ENCODE measurements around the gene SMIM22. TPM values are rescaled to one million over a fixed set of nuclear protein-coding genes. Genes with fewer than 3 reads are reported as not detected.

SMIM22 gene
- not detected in 2 replicates for total RNA-seq

GRCh38 chr16:4795181-4795827 lies at the start of gene SMIM22:
Gene SMIM22, plus strand, starts transcription at chr16:4795369. Its CDS starts 366 bp downstream, at chr16:4795735.
- Mint-ChIP-seq H3K4me3 (ENCODE audit: low read depth) (no peak within 1 kb of the TSS), H3K36me3 (ENCODE audit: low read depth) (no peaks in the 10 kb centered on the region), H3K4me1 (ENCODE audit: low read depth) (peaks cover 6% of the 10 kb centered on the region), H3K9me3 (no peaks in the 10 kb centered on the region), H3K27ac (no peak within 1 kb of the TSS), H3K27me3 (ENCODE audit: low read depth) (no peaks in the 10 kb centered on the region)
- DNase-seq (ENCODE audit: low spot score) = no peak
- intact Hi-C loops (cut with micrococcal nuclease) = no loop called here

- Mint-ChIP-seq H3K27me3 (ENCODE audit: low read depth) (no peaks in the 10 kb centered on the region), H3K4me3 (ENCODE audit: low read depth) (no peak overlapping the region), H3K4me1 (ENCODE audit: low read depth) (peaks cover 11% of the 10 kb centered on the region), H3K9me3 (no peaks in the 10 kb centered on the region), H3K27ac (no peak overlapping the region), H3K36me3 (ENCODE audit: low read depth) (peaks cover 6% of the 10 kb centered on the region)
- intact Hi-C loops (cut with micrococcal nuclease) = no loop called here
- DNase-seq (ENCODE audit: low spot score) = no peak
These were observed 49.0 kb upstream of the SMIM22 start for GRCh38 chr16:4746215-4746614.

DNA sequence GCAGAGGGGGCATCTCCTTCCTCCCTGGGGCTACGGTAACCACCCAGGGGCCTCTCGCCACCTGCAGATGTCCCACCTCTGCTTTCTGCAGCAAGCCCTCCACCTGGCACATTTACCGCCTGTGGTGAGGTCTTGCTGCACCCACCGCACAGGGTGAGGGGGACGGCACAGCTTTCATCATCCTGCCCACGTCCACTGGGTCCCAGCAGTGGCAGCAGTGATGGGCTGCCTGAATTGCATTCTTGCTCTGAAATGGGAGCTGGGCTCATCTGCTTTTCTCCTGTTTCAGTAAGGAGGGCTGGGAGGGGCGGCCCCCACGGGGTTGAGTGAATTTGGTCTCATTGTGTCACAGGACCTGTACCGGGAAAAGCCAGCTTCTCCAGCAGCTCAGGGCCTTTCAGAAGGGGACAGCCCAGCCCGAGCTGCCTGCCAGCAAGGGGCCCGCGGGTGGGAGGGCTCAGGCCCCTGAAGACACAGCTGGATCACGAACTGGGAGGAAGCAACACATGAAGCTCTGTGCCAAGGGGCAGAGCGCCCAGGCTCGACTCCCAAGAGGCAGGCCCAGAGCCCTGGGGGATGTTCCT lies 48.1 kb upstream of the SMIM22 start:
- DNase-seq (ENCODE audit: low spot score) = no peak
- H3K27me3 Mint-ChIP-seq (ENCODE audit: low read depth) = no peaks in the 10 kb centered on the region
- no peaks in the 10 kb centered on the region for H3K9me3 Mint-ChIP-seq
- no peak overlapping the region for H3K4me3 Mint-ChIP-seq (ENCODE audit: low read depth)
- intact Hi-C loops (cut with micrococcal nuclease) = no loop called here
- peaks cover 11% of the 10 kb centered on the region for H3K4me1 Mint-ChIP-seq (ENCODE audit: low read depth)
- H3K36me3 Mint-ChIP-seq (ENCODE audit: low read depth) = peaks cover 11% of the 10 kb centered on the region
- no peak overlapping the region for H3K27ac Mint-ChIP-seq

GRCh38 chr16:4747906-4748681 lies 47.1 kb upstream of the SMIM22 start:
- Mint-ChIP-seq H3K27me3 (ENCODE audit: low read depth) (no peaks in the 10 kb centered on the region), H3K27ac (no peak overlapping the region), H3K9me3 (no peaks in the 10 kb centered on the region), H3K36me3 (ENCODE audit: low read depth) (peaks cover 12% of the 10 kb centered on the region), H3K4me3 (ENCODE audit: low read depth) (no peak overlapping the region), H3K4me1 (ENCODE audit: low read depth) (peaks cover 11% of the 10 kb centered on the region)
- DNase-seq (ENCODE audit: low spot score) = no peak
- intact Hi-C loops (cut with micrococcal nuclease) = no loop called here

DNA sequence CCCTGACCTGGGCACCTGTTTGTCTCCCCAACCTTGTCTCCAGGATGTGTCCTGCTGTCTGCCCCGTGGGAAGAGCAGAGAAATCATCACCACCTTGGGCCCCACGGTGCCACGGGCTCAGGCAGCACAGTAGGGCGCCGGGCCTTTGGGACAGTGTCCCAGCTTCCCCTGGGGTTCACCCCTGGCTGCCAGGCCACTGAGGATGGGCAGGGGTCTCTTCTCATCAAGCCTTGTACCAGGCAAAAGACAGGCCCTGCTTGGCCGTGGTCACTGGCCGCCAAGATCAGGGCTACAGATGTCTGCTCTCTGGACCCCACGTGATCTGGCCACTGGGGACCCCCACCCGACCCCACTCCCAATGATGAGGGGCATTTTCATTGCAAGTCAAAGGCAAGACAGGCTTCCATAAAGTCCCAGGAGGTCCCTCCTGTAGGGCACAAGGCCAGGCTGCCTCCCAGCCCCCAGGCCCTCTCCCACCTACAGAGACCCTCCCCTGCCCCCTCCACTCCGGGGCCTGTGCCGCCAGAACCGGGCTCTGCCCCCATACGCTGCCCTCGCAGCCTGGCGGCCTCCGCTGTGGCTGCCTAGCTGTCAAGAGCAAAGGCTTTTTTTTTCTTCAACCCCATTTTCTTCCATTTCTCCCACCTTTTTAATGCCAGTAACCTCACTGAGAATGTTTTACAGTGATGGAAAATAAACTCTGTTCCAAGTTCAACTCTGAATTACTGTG lies 46.3 kb upstream of the SMIM22 start:
- no peak overlapping the region for H3K27ac Mint-ChIP-seq
- no peak for DNase-seq (ENCODE audit: low spot score)
- H3K4me3 Mint-ChIP-seq (ENCODE audit: low read depth) = no peak overlapping the region
- H3K9me3 Mint-ChIP-seq = no peaks in the 10 kb centered on the region
- intact Hi-C loops (cut with micrococcal nuclease) = no loop called here
- peaks cover 5% of the 10 kb centered on the region for H3K4me1 Mint-ChIP-seq (ENCODE audit: low read depth)
- peaks cover 18% of the 10 kb centered on the region for H3K36me3 Mint-ChIP-seq (ENCODE audit: low read depth)
- no peaks in the 10 kb centered on the region for H3K27me3 Mint-ChIP-seq (ENCODE audit: low read depth)

DNA sequence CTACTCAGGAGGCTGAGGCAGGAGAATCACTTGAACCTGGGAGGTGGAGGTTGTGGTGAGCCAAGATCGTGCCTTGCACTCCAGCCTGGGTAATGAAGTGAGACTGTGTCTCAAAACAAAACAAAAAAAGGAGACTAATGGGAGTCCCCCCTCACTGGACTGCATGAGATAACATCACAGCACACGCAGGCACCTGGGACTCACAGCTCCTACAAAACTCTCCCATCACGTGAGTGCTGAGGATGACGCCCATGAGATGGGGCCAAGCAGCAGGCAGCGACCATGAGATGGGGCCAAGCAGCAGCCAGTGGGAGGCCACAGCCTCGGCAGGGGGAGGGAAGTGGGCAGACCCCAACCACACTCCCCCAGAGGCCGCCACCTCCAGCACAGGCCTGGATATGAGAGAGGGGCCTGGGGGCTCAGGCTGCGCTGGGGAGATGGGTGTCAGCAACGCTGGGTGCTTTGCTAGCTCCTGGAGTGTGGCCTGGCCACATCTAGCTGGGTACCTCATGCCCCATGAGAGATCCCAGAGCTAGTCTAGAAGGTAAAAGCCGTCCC lies 45.4 kb upstream of the SMIM22 start:
- H3K36me3 Mint-ChIP-seq (ENCODE audit: low read depth) = peaks cover 22% of the 10 kb centered on the region
- no peaks in the 10 kb centered on the region for H3K27me3 Mint-ChIP-seq (ENCODE audit: low read depth)
- H3K4me1 Mint-ChIP-seq (ENCODE audit: low read depth) = peaks cover 5% of the 10 kb centered on the region
- no peak overlapping the region for H3K27ac Mint-ChIP-seq
- DNase-seq (ENCODE audit: low spot score) = no peak
- H3K4me3 Mint-ChIP-seq (ENCODE audit: low read depth) = no peak overlapping the region
- intact Hi-C loops (cut with micrococcal nuclease) = no loop called here
- no peaks in the 10 kb centered on the region for H3K9me3 Mint-ChIP-seq

DNA sequence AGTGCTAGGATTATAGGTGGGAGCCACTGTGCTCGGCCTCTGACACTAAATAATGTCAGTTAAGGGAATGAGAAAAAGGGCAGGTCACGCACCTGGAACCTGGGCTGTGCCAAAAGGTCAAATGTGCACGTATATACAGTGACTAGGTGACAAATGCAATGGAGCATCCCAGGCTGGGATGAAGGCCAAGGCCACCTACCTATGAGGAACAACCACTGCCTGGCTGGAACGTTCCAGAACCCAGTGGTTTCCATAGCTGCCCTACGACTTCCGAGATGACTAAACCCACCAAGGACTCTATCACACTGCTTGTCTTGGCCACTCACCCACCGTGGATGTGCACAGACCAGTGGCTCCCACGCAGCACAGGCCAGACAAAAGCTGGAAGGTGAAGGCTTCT lies 44.3 kb upstream of the SMIM22 start:
- H3K27me3 Mint-ChIP-seq (ENCODE audit: low read depth) = no peaks in the 10 kb centered on the region
- intact Hi-C loops (cut with micrococcal nuclease) = no loop called here
- H3K4me3 Mint-ChIP-seq (ENCODE audit: low read depth) = no peak overlapping the region

DNA sequence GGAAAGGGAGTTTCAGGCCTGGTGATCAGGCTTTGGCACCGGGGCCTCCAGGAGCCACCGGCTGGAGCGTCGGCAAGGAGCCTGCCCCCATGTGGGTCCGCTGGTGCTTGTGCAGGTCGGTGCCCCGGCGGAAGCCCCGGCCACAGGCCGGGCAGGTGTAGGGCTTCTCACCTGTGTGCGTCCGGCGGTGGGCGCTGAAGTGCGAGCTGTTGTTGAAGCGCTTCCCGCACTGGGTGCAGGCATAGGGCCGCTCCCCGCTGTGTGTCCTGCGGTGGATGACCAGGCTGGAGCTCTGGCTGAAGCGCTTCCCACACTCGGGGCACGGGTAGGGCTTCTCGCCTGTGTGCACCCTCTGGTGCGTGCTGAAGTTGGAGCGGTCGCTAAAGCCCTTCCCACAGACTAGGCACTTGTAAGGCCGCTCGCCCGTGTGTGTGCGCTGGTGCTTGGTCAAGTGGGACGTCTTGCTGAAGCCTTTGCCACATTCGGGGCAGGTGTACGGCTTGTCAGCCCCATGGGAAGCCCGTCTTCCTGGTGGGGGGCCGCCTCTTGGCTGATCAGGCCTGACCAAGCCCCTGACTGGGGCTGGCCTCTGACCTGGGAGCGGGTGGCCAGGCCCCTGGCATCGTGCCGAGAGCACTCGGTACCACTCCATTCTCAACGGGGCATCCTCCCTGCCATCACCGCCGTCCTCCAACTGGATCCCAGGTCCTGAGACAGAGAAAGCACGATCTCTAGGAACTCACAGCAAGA lies 42.6 kb upstream of the SMIM22 start:
- Mint-ChIP-seq H3K27ac (no peak overlapping the region), H3K36me3 (ENCODE audit: low read depth) (peaks cover 44% of the 10 kb centered on the region)

More for the DNA sequence above, 44.3 kb upstream of the SMIM22 start:
- no peak overlapping the region for H3K27ac Mint-ChIP-seq
- peaks cover 5% of the 10 kb centered on the region for H3K4me1 Mint-ChIP-seq (ENCODE audit: low read depth)
- DNase-seq (ENCODE audit: low spot score) = no peak
- H3K9me3 Mint-ChIP-seq = peaks cover 3% of the 10 kb centered on the region
- H3K36me3 Mint-ChIP-seq (ENCODE audit: low read depth) = peaks cover 33% of the 10 kb centered on the region

DNA sequence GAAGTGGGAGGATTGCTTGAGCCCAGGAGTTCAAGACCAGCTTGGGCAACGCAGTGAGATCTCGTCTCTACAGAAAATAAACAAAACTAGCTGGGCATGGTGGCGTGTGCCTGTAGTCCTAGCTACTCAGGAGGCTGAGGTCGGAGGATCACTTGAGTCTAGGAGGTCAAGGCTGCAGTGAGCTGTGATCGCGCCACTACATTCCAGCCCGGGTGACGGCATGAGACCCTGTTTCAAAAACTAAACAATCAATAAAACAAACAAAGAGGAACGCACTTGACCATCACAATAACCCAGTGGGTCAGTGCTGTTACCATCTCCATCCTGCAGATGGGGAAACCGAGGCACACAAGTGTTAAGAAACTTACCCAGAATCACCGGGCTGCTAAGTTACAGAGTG lies 41.9 kb upstream of the SMIM22 start:
- Mint-ChIP-seq H3K27ac (no peak overlapping the region), H3K27me3 (ENCODE audit: low read depth) (no peaks in the 10 kb centered on the region), H3K4me3 (ENCODE audit: low read depth) (no peak overlapping the region), H3K9me3 (peaks cover 3% of the 10 kb centered on the region), H3K36me3 (ENCODE audit: low read depth) (peaks cover 44% of the 10 kb centered on the region), H3K4me1 (ENCODE audit: low read depth) (no peaks in the 10 kb centered on the region)
- DNase-seq (ENCODE audit: low spot score) = no peak
- intact Hi-C loops (cut with micrococcal nuclease) = no loop called here

More for the DNA sequence above, 42.6 kb upstream of the SMIM22 start:
- Mint-ChIP-seq H3K4me1 (ENCODE audit: low read depth) (peaks cover 5% of the 10 kb centered on the region), H3K27me3 (ENCODE audit: low read depth) (no peaks in the 10 kb centered on the region), H3K4me3 (ENCODE audit: low read depth) (no peak overlapping the region), H3K9me3 (peaks cover 3% of the 10 kb centered on the region)
- intact Hi-C loops (cut with micrococcal nuclease) = no loop called here
- DNase-seq (ENCODE audit: low spot score) = no peak

GRCh38 chr16:4754865-4755264 lies 40.3 kb upstream of the SMIM22 start:
- H3K9me3 Mint-ChIP-seq = peaks cover 3% of the 10 kb centered on the region
- peaks cover 60% of the 10 kb centered on the region for H3K36me3 Mint-ChIP-seq (ENCODE audit: low read depth)
- DNase-seq (ENCODE audit: low spot score) = no peak
- intact Hi-C loops (cut with micrococcal nuclease) = no loop called here
- H3K4me1 Mint-ChIP-seq (ENCODE audit: low read depth) = no peaks in the 10 kb centered on the region
- H3K4me3 Mint-ChIP-seq (ENCODE audit: low read depth) = no peak overlapping the region
- no peaks in the 10 kb centered on the region for H3K27me3 Mint-ChIP-seq (ENCODE audit: low read depth)
- no peak overlapping the region for H3K27ac Mint-ChIP-seq

DNA sequence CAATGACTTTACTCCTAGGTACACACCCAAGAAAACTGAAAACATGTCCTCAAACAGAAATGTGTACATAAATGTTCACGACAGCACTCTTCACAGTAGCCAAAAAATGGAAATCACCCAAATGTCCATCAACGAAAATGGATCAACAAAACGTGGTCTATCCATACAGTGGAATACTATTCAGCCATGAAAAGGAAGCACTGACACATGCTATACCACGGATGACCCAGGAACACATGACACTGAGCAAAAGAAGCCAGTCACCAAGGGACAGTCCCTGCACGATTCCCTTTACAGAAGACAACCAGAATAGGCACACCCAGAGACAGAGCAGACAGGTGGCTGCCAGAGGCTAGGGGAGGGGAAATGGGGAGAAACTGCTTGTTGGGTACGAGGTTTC lies 39.5 kb upstream of the SMIM22 start:
- H3K36me3 Mint-ChIP-seq (ENCODE audit: low read depth) = peaks cover 66% of the 10 kb centered on the region
- peaks cover 3% of the 10 kb centered on the region for H3K9me3 Mint-ChIP-seq
- H3K27me3 Mint-ChIP-seq (ENCODE audit: low read depth) = no peaks in the 10 kb centered on the region
- intact Hi-C loops (cut with micrococcal nuclease) = no loop called here
- DNase-seq (ENCODE audit: low spot score) = no peak
- H3K27ac Mint-ChIP-seq = no peak overlapping the region
- no peaks in the 10 kb centered on the region for H3K4me1 Mint-ChIP-seq (ENCODE audit: low read depth)
- no peak overlapping the region for H3K4me3 Mint-ChIP-seq (ENCODE audit: low read depth)

All from activated T-helper 2 cell treated with anti-CD3 and anti-CD28 coated beads, Interferon-gamma antibody, Interleukin-2, Interleukin-4, amounts not matched to agents 10 μg/mL and 5 μg/mL and 100 μg/mL, durations not matched to agents 14 hours and 24 hours and 36 hours (primary cell).